K562 (cell line): ENCODE results near the gene DENND1A. TPM values are rescaled to one million over a fixed set of nuclear protein-coding genes. Genes with fewer than 3 reads are reported as not detected.

Experiments
- ATAC-seq: fragments of 200-7000 bp; cut with Tn5 transposase; 3 replicates; pipeline ENCODE4 v1.9.1; 2020; ENCODE audit warnings: moderate library complexity
- BruUV-seq: library from RNA; stranded (reverse); fragments of 400-500 nt; replicated peaks from 2 replicates; lab custom pipeline; 2021; lab: Mats Ljungman, UMichigan
- CTCF ChIA-PET: fragments of 300-600 bp; formaldehyde crosslinking; extraction: SDS; loops from one replicate; lab custom pipeline; 2021; ENCODE audit warnings: low intra/inter-chr PET ratio; lab: Yijun Ruan, JAX
- POLR2A ChIA-PET: fragments of 300-600, 350-650 bp; sonication (Branson Sonifier 250); formaldehyde crosslinking; extraction: SDS; loops from one replicate; lab custom pipeline; 2021; ENCODE audit warnings: antibody characterized with exemption, inconsistent platforms; lab: Yijun Ruan, JAX
- DNase-seq, 4 experiments: peaks; one replicate each; pipeline versions ENCODE4 v3.0.0 to v3.0.0-alpha.2; 2011 to 2018; ENCODE audit warnings: low spot score in 3 of 4, mixed read lengths in 3 of 4; ENCODE audit errors: extremely low read depth in 1 of 4
- FAIRE-seq: peaks from 2 replicates; lab custom pipeline; 2011; peaks lifted over from hg19 to GRCh38; lab: Jason Lieb, UNC
- H2AFZ ChIP-seq: 2 replicates; pipeline ENCODE4 v1.6.0; 2011; ENCODE audit warnings: low read depth, low read length, control low read depth, inconsistent platforms
- H3K27ac ChIP-seq: fragments of 200-600 bp; 3 replicates; pipeline ENCODE4 v1.8.0; 2011; ENCODE audit warnings: low read depth, mild to moderate bottlenecking, control low read depth, inconsistent platforms, low read length, moderate library complexity, mixed read lengths; ENCODE audit errors: extremely low read depth
- H3K27me3 ChIP-seq, 2 experiments: fragments of 300-600 bp in 1 of 2; 2 replicates in 1 of 2; 3 replicates in 1 of 2; pipeline versions ENCODE4 v1.6.0 to v1.8.0; 2011; ENCODE audit warnings: inconsistent platforms in 2 of 2, low read length in 2 of 2, mild to moderate bottlenecking in 1 of 2, mixed read lengths in 1 of 2, moderate library complexity in 1 of 2; ENCODE audit not compliant: control insufficient read depth in 2 of 2, insufficient read depth in 2 of 2
- H3K36me3 ChIP-seq: fragments of 300-600 bp; 3 replicates; pipeline ENCODE4 v1.8.0; 2011; ENCODE audit warnings: mild to moderate bottlenecking, low read length, inconsistent platforms; ENCODE audit not compliant: control insufficient read depth, insufficient read depth
- H3K4me1 ChIP-seq, 2 experiments: fragments of 200-600 bp in 1 of 2; replicated peaks in 1 of 2; 2 replicates in 1 of 2; 3 replicates in 1 of 2; pipeline versions ENCODE4 v1.5.1 to v1.8.0; 2011; ENCODE audit warnings: inconsistent platforms in 2 of 2, low read length in 2 of 2, mild to moderate bottlenecking in 1 of 2, mixed read lengths in 1 of 2, moderate library complexity in 1 of 2; ENCODE audit not compliant: control insufficient read depth in 2 of 2, insufficient read depth in 2 of 2
- H3K4me2 ChIP-seq: 2 replicates; pipeline ENCODE4 v1.6.1; 2011; ENCODE audit warnings: low read length, control low read depth, inconsistent platforms, mixed read lengths; ENCODE audit not compliant: insufficient read depth
- H3K4me3 ChIP-seq: fragments of 200-600 bp; sonication (generic), shearing (Covaris generic); 2 replicates; pipeline ENCODE4 v1.5.1; 2016; ENCODE audit warnings: control low read depth, inconsistent platforms
- H3K79me2 ChIP-seq: fragments of 200-600 bp; 3 replicates; pipeline ENCODE4 v1.8.0; 2011; ENCODE audit warnings: low read length, inconsistent platforms; ENCODE audit not compliant: control insufficient read depth, insufficient read depth
- H3K9ac ChIP-seq, 2 experiments: 2 replicates each; pipeline versions ENCODE4 v1.6.0 to v1.6.1; 2011; ENCODE audit warnings: low read depth in 2 of 2, low read length in 2 of 2, control low read depth in 1 of 2, inconsistent platforms in 1 of 2, mild to moderate bottlenecking in 1 of 2, mixed read lengths in 1 of 2; ENCODE audit not compliant: insufficient read depth in 1 of 2
- H3K9me1 ChIP-seq: one replicate; pipeline ENCODE4 v1.6.0; 2011; ENCODE audit warnings: inconsistent platforms, mild to moderate bottlenecking, low read length, moderate library complexity; ENCODE audit not compliant: control insufficient read depth, insufficient read depth
- H3K9me3 ChIP-seq: replicated peaks from 2 replicates; pipeline ENCODE4 v1.5.1; 2011; ENCODE audit warnings: low read depth, low read length, inconsistent platforms; ENCODE audit not compliant: control insufficient read depth, insufficient read depth
- H4K20me1 ChIP-seq: replicated peaks from 2 replicates; pipeline ENCODE4 v1.6.1; 2011; ENCODE audit warnings: low read length, inconsistent platforms, mixed read lengths; ENCODE audit not compliant: control insufficient read depth, insufficient read depth
- CC2D1A ChIP-seq: fragments of 450-650 bp; IDR thresholded peaks from 2 replicates; pipeline ENCODE4 v1.6.1; 2017; ENCODE audit warnings: mild to moderate bottlenecking
- CEBPB ChIP-seq: fragments of 450-650 bp; IDR thresholded peaks from 2 replicates; pipeline ENCODE4 v1.6.1; 2016; ENCODE audit warnings: missing genetic modification characterization, missing compliant biosample characterization
- FOXJ2 ChIP-seq: fragments of 200-800 bp; sonication (Bioruptor generic); IDR thresholded peaks from 2 replicates; pipeline ENCODE4 v1.6.1; 2016; ENCODE audit warnings: missing genetic modification characterization, missing compliant biosample characterization
- PCBP2 ChIP-seq: fragments of 200-400 bp; formaldehyde crosslinking; IDR thresholded peaks from 2 replicates; pipeline ENCODE4 v1.6.1; 2018; ENCODE audit warnings: low read length, low read depth, mild to moderate bottlenecking, moderate library complexity; ENCODE audit not compliant: poor library complexity, severe bottlenecking
- TARDBP ChIP-seq: fragments of 450-650 bp; IDR thresholded peaks from 2 replicates; pipeline ENCODE4 v1.6.1; 2016
- ZFP36 ChIP-seq: fragments of 150-350 bp; IDR thresholded peaks from 2 replicates; pipeline ENCODE4 v1.6.1; 2018; ENCODE audit warnings: low read length, low read depth; ENCODE audit not compliant: partially characterized antibody
- ZFX ChIP-seq: sonication (generic); formaldehyde crosslinking; IDR thresholded peaks from 2 replicates; pipeline ENCODE4 v1.8.0; 2022; ENCODE audit warnings: mild to moderate bottlenecking, missing genetic modification reagents, moderate library complexity
- ZNF165 ChIP-seq: fragments of 250-450 bp; sonication (Bioruptor Pico); IDR thresholded peaks from 2 replicates; pipeline ENCODE4 v1.4.0; 2020; ENCODE audit warnings: borderline replicate concordance
- WGBS: fragments of 100-300 bp; shearing (Covaris generic); methylation state at CpG from one replicate; pipeline ENCODE4 v1.1.6; 2016; ENCODE audit warnings: low coverage, mixed read lengths; ENCODE audit not compliant: insufficient coverage; ENCODE audit errors: missing lambda C conversion rate; 5-methylcytosine and 5-hydroxymethylcytosine counted together
- in situ Hi-C: fragments of 300-500 bp; cut with MboI; formaldehyde crosslinking; loops from 4 replicates; pipeline ENCODE4 v1.15.0; 2018; ENCODE audit warnings: inconsistent platforms, mixed read lengths
- intact Hi-C: fragments of 100-400 bp; cut with micrococcal nuclease; formaldehyde crosslinking; loops from 2 replicates; pipeline ENCODE4 v1.14.2; 2022
- polyA plus RNA-seq, 8 experiments: library from polyadenylated mRNA; depleted of rRNA in 4 of 8; stranded (reverse) in 5 of 8; unstranded in 3 of 8; fragments of >200 nt; fragmentation: Nextera tagmentation in 2 of 8; fragmentation: Illumina TruSeq in 1 of 8; extraction: Ambion mirVana in 2 of 8; extraction: Trizol in 1 of 8; gene quantifications; 2 replicates each; pipeline versions ENCODE4 v1.2.1 to v1.2.3, GENCODE V29; 2011 to 2014; ENCODE audit warnings: inconsistent platforms in 1 of 8, missing spikeins in 1 of 8
- total RNA-seq, 7 experiments: library from RNA; depleted of rRNA in 6 of 7; stranded (reverse); fragments of >200 nt in 6 of 7; fragmentation: Illumina TruSeq in 2 of 7; extraction: Trizol in 2 of 7; gene quantifications; 2 replicates each; pipeline versions ENCODE4 v1.2.1 to v1.2.3, GENCODE V29; 2011 to 2021; ENCODE audit warnings: low replicate concordance in 1 of 7

Gene DENND1A
- total and polyA plus RNA-seq, 9 of the 15 experiments (the other 6 are each of a cell fraction or from before 2014, with no cell fraction given): 7.6 to 29.5 (median 15.7) TPM

DNA sequence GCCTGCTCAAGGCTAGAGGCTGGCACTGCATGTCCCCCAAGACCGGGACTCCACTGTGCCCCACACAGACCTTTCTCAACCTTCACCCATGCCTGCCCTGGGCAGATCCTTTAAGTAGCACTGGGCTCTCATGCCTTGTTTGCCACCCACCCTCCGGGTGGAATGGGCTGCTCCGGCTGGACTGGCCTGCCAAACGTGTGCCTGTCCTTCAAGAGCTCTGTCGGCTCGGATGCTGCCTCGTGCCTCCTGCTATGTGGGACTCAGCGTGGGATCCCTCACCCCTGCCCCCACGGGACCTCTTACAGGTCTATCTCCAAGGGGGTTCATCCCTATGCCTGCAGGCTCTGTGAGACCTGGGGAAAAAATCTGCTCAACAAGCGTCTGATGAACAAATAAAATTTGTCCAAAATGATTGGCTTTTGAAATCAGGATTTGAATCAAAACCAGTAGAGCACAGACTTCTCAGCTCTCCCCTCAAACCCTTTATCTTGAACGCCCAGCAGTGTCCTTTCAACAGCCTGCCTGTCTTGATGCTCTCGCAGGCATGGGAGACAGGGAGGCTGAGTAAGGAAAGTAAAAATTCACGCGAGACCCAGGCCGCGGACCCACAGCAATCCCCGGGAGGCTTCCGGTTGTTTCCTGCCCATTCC lies 517.6 kb downstream of the DENND1A start (continued):
- TF ChIP-seq ZFP36: no peak
- TF ChIP-seq ZFX (CRISPR knock-in tag): no peak
- TF ChIP-seq CC2D1A: no peak

DNA sequence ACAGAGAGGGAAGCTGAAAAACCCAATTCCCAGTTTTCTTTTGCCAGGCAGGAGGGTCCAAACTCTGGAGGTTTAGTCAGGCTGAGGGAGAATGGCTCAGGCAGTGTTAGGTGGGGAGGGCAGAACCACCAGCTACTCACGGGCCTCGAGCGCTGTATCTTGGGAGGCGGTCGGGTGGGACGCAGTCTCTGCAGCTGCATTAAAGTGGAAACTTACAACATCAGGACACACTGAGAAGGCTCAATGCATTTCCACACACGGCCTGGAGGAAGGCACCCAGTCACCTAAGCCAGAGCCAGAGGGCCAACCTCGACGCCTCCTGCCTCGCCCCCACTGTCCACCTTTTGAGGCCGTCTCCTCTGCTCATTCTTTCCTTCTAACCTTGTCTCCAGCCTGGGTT lies 518.3 kb downstream of the DENND1A start:
- no peak overlapping the region for H3K4me3 ChIP-seq
- peaks cover 11 to 14% of the 10 kb centered on the region in 2 experiments for H3K4me1 ChIP-seq
- ChIA-PET CTCF (no interaction called here), POLR2A (interaction anchor here (0.6 to 0.8 kb wide), 3 partner anchors 48 to 179 kb away, joined by 3 read pairs; no protein-coding TSS in a partner anchor)
- BruUV-seq: no TSS peak
- 0 out of 2 replicates have a peak, but pooled peaks cover 3% of the 10 kb centered on the region for H4K20me1 ChIP-seq
- H3K9me3 ChIP-seq: no peaks in the 10 kb centered on the region
- in situ Hi-C loops (no loop called here), intact Hi-C loops (no loop called here)
- FAIRE-seq (no peak), ATAC-seq (no peak), DNase-seq (no peak)
- 71% methylated on average over 11 of the region's 11 CpGs for WGBS
- no peaks in the 10 kb centered on the region for H3K36me3 ChIP-seq
- H3K9ac ChIP-seq: no peak overlapping the region
- H2AFZ ChIP-seq: no peak overlapping the region
- TF ChIP-seq ZNF165 (CRISPR knock-in tag) (no peak), PCBP2 (no peak), FOXJ2 (tag) (no peak), TARDBP (no peak), CEBPB (tag) (no peak)
- H3K4me2 ChIP-seq: no peak overlapping the region
- H3K9me1 ChIP-seq: no peaks in the 10 kb centered on the region
- no peaks in the 10 kb centered on the region for H3K79me2 ChIP-seq
- H3K27ac ChIP-seq: no peak overlapping the region
- H3K27me3 ChIP-seq: no peaks in the 10 kb centered on the region
